HG03520 (cell line): Measurements from ENCODE around the gene MEF2B.
"Not testable (repeated sequence)": the region's sequence is repeated elsewhere in the genome, so short reads cannot be mapped to it uniquely, and the experiment has no call there.

Experiments
- ATAC-seq: cut with Tn5 transposase; IDR thresholded peaks from one replicate; pipeline ENCODE4 v1.9.1; 2021; ENCODE audit warnings: mild to moderate bottlenecking, moderate library complexity; ENCODE audit not compliant: unreplicated experiment

MEF2B gene

GRCh38 chr19:19102566-19102965 lies 67.5 kb downstream of the MEF2B start:
- not testable (repeated sequence) for ATAC-seq

- ATAC-seq: no peak
These were observed 68.5 kb downstream of the MEF2B start for GRCh38 chr19:19101540-19101939.

- ATAC-seq: no peak
These were observed 71.1 kb downstream of the MEF2B start for GRCh38 chr19:19098703-19099632.

- no peak for ATAC-seq
These were observed 71.9 kb downstream of the MEF2B start for GRCh38 chr19:19098084-19098702.

GRCh38 chr19:19096641-19097627 lies 73.1 kb downstream of the MEF2B start:
- no peak for ATAC-seq

- no peak for ATAC-seq
These were observed 74.4 kb downstream of the MEF2B start for GRCh38 chr19:19095691-19096090.
